GM12891 (cell line): Measurements from ENCODE around the gene XCL1.

ENCODE experiments used
- PAX5 ChIP-seq: IDR thresholded peaks from 2 replicates; pipeline ENCODE4 v1.6.1; 2011; ENCODE audit warnings: low read length, moderate library complexity, mild to moderate bottlenecking; ENCODE audit not compliant: insufficient read depth, severe bottlenecking
- POLR2A ChIP-seq: IDR thresholded peaks from 2 replicates; pipeline ENCODE4 v1.6.1; 2011; ENCODE audit warnings: low read depth, low read length, control low read depth
- POLR2AphosphoS5 ChIP-seq: IDR thresholded peaks from 2 replicates; pipeline ENCODE4 v1.6.1; 2011; ENCODE audit warnings: low read depth, low read length, control low read depth
- POU2F2 ChIP-seq: IDR thresholded peaks from 2 replicates; pipeline ENCODE4 v1.6.1; 2011; ENCODE audit warnings: low read depth, mild to moderate bottlenecking, control low read depth, low read length, moderate library complexity
- SPI1 ChIP-seq: IDR thresholded peaks from 2 replicates; pipeline ENCODE4 v1.6.1; 2011; ENCODE audit warnings: low read depth, low read length, control low read depth
- TAF1 ChIP-seq: IDR thresholded peaks from 2 replicates; pipeline ENCODE4 v1.6.1; 2011; ENCODE audit warnings: low read depth, low read length, control low read depth

GRCh38 chr1:168552961-168553360 is 23.4 kb upstream of the XCL1 start:
- no peak for TF ChIP-seq POLR2A
- no peak for TF ChIP-seq TAF1
- TF ChIP-seq POLR2AphosphoS5: no peak
- no peak for TF ChIP-seq SPI1
- no peak for TF ChIP-seq POU2F2
- no peak for TF ChIP-seq PAX5
